Fibroblast of lung (primary cell): ENCODE measurements around the gene CNTFR.

ENCODE experiments used
- CTCF ChIP-seq, 2 donors: IDR thresholded peaks in 1 of 2; conservative IDR thresholded peaks in 1 of 2; 1 replicate in 1 of 2; 2 replicates in 1 of 2; pipeline ENCODE4 v1.5.1; 2011 to 2012; ENCODE audit warnings: low read length in 2 of 2, control low read depth in 1 of 2, inconsistent platforms in 1 of 2, low read depth in 1 of 2, mild to moderate bottlenecking in 1 of 2
- EZH2 ChIP-seq: IDR thresholded peaks from 2 replicates; pipeline ENCODE4 v1.5.1; 2012; ENCODE audit warnings: low read length, control low read depth, mild to moderate bottlenecking; ENCODE audit errors: missing control alignments

- no peak for TF ChIP-seq CTCF (conservative IDR thresholded peaks at IDR 0.05 in 1 of 2, IDR thresholded peaks at IDR 0.05 in 1 of 2; ENCODE audit: low read depth in 1 of 2, low read length in 2 of 2)
- no peak for TF ChIP-seq EZH2
Measured at GRCh38 chr9:34508951-34509350, 80.6 kb downstream of the CNTFR start.
